ENCODE measurements around the gene ECSIT.
A peak's percentile ranks its signal among the peaks of the same experiment; 100 is the strongest.

Gene ECSIT

DNA sequence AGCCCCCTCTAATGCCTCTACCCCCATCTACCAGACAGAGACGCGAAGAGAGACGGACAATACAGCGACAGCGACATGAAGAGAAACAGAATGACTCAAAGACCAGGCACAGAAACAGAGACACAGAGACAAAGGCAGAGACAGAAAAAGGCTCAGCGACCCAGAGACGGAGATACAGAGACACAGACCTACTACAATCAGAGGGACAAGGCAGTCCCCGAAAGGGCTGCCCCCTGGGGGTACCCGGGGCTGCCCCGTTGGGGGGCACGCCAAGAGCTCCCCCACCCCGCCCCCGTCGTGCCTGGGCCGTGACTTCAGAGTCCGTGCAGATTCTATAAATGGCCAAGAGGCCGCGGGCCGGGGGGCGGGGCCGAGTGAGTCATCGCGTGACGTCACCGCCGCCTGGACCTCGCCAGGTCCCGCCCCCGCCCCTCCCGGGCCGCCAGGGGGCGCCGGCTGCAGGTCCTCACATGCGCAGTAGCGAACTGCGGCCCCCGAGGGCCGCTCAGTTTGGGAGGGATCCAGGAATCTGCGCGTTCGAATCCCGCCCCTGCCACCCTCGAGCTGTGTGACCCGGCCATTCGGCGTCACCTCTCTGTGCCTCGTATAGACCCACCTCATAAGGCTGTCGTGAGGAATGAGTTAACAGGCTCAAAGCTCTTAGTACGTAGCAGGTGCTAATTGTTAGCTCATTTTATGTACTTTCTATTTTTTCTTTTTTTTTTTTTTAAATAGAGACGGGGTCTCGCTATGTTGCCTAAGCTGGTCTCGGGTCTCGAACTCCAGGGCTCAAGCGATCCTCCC is 7.1 kb upstream of the ECSIT start:
- TF ChIP-seq ARNTL (CRISPR knock-in tag; IDR thresholded peaks at IDR 0.05; ENCODE audit: borderline replicate concordance, low read depth) (no peak), GLIS3 (CRISPR knock-in tag; IDR thresholded peaks at IDR 0.05) (peak; percentile 53; the same call in 1 of the 2 replicates), ESRRG (CRISPR knock-in tag; IDR thresholded peaks at IDR 0.05) (no peak), ZFP3 (CRISPR knock-in tag; IDR thresholded peaks at IDR 0.05) (0 out of 2 replicates have a peak, but pooled peaks have one; percentile 40), ZNF70 (CRISPR knock-in tag; IDR thresholded peaks at IDR 0.05) (no peak), TCF4 (CRISPR knock-in tag; IDR thresholded peaks at IDR 0.05; ENCODE audit: borderline replicate concordance) (no peak), CSDC2 (CRISPR knock-in tag; IDR thresholded peaks at IDR 0.05) (no peak), BACH2 (CRISPR knock-in tag; IDR thresholded peaks at IDR 0.05; ENCODE audit: borderline replicate concordance) (no peak), RARB (CRISPR knock-in tag; IDR thresholded peaks at IDR 0.05) (no peak), ISL1 (CRISPR knock-in tag; IDR thresholded peaks at IDR 0.05) (no peak; the same call in 1 of the 2 replicates), SNAI2 (CRISPR knock-in tag; IDR thresholded peaks at IDR 0.05) (no peak), ZNF8 (CRISPR knock-in tag; IDR thresholded peaks at IDR 0.05) (no peak), TOX (CRISPR knock-in tag; IDR thresholded peaks at IDR 0.05; ENCODE audit: borderline replicate concordance) (no peak), ZC3H10 (CRISPR knock-in tag; IDR thresholded peaks at IDR 0.05) (no peak), PPARA (CRISPR knock-in tag; IDR thresholded peaks at IDR 0.05; ENCODE audit: borderline replicate concordance) (no peak), ZNF565 (CRISPR knock-in tag; conservative IDR thresholded peaks at IDR 0.05; ENCODE audit: low read depth) (no peak), ZFP30 (CRISPR knock-in tag; IDR thresholded peaks at IDR 0.05) (no peak), OSR1 (CRISPR knock-in tag; IDR thresholded peaks at IDR 0.05) (no peak)
- TF ChIP-seq, protein P1, sequence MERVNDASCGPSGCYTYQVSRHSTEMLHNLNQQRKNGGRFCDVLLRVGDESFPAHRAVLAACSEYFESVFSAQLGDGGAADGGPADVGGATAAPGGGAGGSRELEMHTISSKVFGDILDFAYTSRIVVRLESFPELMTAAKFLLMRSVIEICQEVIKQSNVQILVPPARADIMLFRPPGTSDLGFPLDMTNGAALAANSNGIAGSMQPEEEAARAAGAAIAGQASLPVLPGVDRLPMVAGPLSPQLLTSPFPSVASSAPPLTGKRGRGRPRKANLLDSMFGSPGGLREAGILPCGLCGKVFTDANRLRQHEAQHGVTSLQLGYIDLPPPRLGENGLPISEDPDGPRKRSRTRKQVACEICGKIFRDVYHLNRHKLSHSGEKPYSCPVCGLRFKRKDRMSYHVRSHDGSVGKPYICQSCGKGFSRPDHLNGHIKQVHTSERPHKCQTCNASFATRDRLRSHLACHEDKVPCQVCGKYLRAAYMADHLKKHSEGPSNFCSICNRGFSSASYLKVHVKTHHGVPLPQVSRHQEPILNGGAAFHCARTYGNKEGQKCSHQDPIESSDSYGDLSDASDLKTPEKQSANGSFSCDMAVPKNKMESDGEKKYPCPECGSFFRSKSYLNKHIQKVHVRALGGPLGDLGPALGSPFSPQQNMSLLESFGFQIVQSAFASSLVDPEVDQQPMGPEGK (CRISPR knock-in tag; IDR thresholded peaks at IDR 0.05; ENCODE audit: borderline replicate concordance): peak; percentile 76; the same call in 1 of the 2 replicates
- TF ChIP-seq, protein P2, sequence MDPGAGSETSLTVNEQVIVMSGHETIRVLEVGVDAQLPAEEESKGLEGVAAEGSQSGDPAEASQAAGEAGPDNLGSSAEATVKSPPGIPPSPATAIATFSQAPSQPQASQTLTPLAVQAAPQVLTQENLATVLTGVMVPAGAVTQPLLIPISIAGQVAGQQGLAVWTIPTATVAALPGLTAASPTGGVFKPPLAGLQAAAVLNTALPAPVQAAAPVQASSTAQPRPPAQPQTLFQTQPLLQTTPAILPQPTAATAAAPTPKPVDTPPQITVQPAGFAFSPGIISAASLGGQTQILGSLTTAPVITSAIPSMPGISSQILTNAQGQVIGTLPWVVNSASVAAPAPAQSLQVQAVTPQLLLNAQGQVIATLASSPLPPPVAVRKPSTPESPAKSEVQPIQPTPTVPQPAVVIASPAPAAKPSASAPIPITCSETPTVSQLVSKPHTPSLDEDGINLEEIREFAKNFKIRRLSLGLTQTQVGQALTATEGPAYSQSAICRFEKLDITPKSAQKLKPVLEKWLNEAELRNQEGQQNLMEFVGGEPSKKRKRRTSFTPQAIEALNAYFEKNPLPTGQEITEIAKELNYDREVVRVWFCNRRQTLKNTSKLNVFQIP (CRISPR knock-in tag; IDR thresholded peaks at IDR 0.05; ENCODE audit: borderline replicate concordance, low read depth): no peak
- TF ChIP-seq, protein P3, sequence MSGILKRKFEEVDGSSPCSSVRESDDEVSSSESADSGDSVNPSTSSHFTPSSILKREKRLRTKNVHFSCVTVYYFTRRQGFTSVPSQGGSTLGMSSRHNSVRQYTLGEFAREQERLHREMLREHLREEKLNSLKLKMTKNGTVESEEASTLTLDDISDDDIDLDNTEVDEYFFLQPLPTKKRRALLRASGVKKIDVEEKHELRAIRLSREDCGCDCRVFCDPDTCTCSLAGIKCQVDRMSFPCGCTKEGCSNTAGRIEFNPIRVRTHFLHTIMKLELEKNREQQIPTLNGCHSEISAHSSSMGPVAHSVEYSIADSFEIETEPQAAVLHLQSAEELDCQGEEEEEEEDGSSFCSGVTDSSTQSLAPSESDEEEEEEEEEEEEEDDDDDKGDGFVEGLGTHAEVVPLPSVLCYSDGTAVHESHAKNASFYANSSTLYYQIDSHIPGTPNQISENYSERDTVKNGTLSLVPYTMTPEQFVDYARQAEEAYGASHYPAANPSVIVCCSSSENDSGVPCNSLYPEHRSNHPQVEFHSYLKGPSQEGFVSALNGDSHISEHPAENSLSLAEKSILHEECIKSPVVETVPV (CRISPR knock-in tag; IDR thresholded peaks at IDR 0.05): no peak
- TF ChIP-seq, protein P4, sequence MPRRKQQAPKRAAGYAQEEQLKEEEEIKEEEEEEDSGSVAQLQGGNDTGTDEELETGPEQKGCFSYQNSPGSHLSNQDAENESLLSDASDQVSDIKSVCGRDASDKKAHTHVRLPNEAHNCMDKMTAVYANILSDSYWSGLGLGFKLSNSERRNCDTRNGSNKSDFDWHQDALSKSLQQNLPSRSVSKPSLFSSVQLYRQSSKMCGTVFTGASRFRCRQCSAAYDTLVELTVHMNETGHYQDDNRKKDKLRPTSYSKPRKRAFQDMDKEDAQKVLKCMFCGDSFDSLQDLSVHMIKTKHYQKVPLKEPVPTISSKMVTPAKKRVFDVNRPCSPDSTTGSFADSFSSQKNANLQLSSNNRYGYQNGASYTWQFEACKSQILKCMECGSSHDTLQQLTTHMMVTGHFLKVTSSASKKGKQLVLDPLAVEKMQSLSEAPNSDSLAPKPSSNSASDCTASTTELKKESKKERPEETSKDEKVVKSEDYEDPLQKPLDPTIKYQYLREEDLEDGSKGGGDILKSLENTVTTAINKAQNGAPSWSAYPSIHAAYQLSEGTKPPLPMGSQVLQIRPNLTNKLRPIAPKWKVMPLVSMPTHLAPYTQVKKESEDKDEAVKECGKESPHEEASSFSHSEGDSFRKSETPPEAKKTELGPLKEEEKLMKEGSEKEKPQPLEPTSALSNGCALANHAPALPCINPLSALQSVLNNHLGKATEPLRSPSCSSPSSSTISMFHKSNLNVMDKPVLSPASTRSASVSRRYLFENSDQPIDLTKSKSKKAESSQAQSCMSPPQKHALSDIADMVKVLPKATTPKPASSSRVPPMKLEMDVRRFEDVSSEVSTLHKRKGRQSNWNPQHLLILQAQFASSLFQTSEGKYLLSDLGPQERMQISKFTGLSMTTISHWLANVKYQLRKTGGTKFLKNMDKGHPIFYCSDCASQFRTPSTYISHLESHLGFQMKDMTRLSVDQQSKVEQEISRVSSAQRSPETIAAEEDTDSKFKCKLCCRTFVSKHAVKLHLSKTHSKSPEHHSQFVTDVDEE (CRISPR knock-in tag; IDR thresholded peaks at IDR 0.05): peak; percentile 26; the same call in 1 of the 2 replicates
- TF ChIP-seq, protein P5, sequence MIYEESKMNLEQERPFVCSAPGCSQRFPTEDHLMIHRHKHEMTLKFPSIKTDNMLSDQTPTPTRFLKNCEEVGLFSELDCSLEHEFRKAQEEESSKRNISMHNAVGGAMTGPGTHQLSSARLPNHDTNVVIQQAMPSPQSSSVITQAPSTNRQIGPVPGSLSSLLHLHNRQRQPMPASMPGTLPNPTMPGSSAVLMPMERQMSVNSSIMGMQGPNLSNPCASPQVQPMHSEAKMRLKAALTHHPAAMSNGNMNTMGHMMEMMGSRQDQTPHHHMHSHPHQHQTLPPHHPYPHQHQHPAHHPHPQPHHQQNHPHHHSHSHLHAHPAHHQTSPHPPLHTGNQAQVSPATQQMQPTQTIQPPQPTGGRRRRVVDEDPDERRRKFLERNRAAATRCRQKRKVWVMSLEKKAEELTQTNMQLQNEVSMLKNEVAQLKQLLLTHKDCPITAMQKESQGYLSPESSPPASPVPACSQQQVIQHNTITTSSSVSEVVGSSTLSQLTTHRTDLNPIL (CRISPR knock-in tag; IDR thresholded peaks at IDR 0.05; ENCODE audit: low read depth): no peak
- ATAC-seq: peak; percentile 83

DNA sequence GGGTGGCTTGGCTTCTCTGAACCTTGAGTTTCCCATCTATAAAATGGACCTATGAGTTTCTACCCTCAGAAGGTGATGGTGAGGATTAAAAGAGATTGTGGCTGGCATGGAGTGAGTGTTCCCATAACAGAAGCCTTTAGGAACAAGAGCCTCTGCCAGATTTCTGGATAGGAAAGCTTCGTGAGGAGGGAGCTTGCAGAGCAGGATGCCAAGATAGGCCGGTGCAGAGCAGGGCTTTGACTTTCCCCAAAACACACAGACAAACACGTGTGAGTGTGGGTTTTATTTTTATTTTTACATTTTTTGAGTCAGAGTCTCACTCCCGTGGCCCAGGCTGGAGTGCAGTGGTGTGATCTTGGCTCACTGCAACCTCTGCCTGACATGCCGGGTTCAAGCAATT is 6.0 kb upstream of the ECSIT start:
- TF ChIP-seq GLIS3 (CRISPR knock-in tag; IDR thresholded peaks at IDR 0.05) (no peak), CSDC2 (CRISPR knock-in tag; IDR thresholded peaks at IDR 0.05) (no peak)
- ATAC-seq: no peak

Data from SK-N-SH treated with all-trans-retinoic acid at 6 μM for 48 hours (cell line).